ENCODE results near the gene TMCC2. TPM values are rescaled to one million over a fixed set of nuclear protein-coding genes. Genes with fewer than 3 reads are reported as not detected.

Gene TMCC2
- total and polyA plus RNA-seq, 2 of the 8 experiments (the other 6 are each of a cell fraction or from before 2014, with no cell fraction given): 6.7 to 6.8 TPM

GRCh38 chr1:205293350-205294074 lies 65.8 kb downstream of the TMCC2 start:
- Histone ChIP-seq H3K56ac (replicated peaks; ENCODE audit: insufficient read length, low read depth, low read length) (peak overlapping the region; percentile 56), H2BK120ac (replicated peaks; ENCODE audit: low read depth, low read length) (peak overlapping the region; percentile 99), H3K36me3 (ENCODE audit: control insufficient read depth in 2 of 4, insufficient read depth in 4 of 4, low read length in 3 of 4) (no peaks in the 10 kb centered on the region), H3K4ac (replicated peaks; ENCODE audit: insufficient read length, low read depth, low read length) (peak overlapping the region; percentile 72), H2BK15ac (ENCODE audit: low read length) (peak overlapping the region; percentile 98), H3K23ac (ENCODE audit: insufficient read length) (no peak overlapping the region), H2BK5ac (ENCODE audit: low read depth, low read length) (peak overlapping the region; percentile 99), H3K4me2 (ENCODE audit: insufficient read depth in 1 of 2, low read depth in 2 of 2, low read length in 2 of 2) (peak overlapping the region; percentile 2 to 56; a peak in 1 of 4 replicates), H3K14ac (ENCODE audit: insufficient read length) (peak overlapping the region; percentile 90), H3K9me3 (ENCODE audit: insufficient read depth in 2 of 2, low read depth in 1 of 2, low read length in 1 of 2) (no peaks in the 10 kb centered on the region), H2BK12ac (ENCODE audit: low read depth, low read length) (peak overlapping the region; percentile 100), H2AFZ (ENCODE audit: low read length) (no peak overlapping the region), H3K18ac (ENCODE audit: extremely low read depth, low read length) (peak overlapping the region; percentile 98), H3K4me1 (replicated peaks in 1 of 4; ENCODE audit: control insufficient read depth in 3 of 4, insufficient read depth in 4 of 4, low read length in 3 of 4) (peaks cover 19 to 30% (median 25%) of the 10 kb centered on the region in 4 experiments), H3K23me2 (ENCODE audit: low read depth, low read length) (no peaks in the 10 kb centered on the region; the same call in 1 of the 2 replicates), H3K79me1 (ENCODE audit: low read depth, low read length) (no peaks in the 10 kb centered on the region), H2BK20ac (ENCODE audit: low read length) (peak overlapping the region; percentile 77), H4K8ac (ENCODE audit: extremely low read depth, insufficient read depth, low read length) (peak overlapping the region; percentile 87), H2AK5ac (ENCODE audit: low read depth, low read length) (peak overlapping the region; percentile 99), H3K27me3 (replicated peaks in 1 of 4; ENCODE audit: control insufficient read depth in 3 of 4, extremely low read depth in 1 of 4, insufficient read depth in 3 of 4, low read length in 3 of 4) (no peaks in the 10 kb centered on the region; a peak in 1 of 7 replicates), H3K79me2 (ENCODE audit: control insufficient read depth in 1 of 2, insufficient read depth in 2 of 2, low read length in 2 of 2) (no peaks in the 10 kb centered on the region), H4K91ac (replicated peaks; ENCODE audit: insufficient read length, low read length) (peak overlapping the region; percentile 94), H3K9ac (replicated peaks in 1 of 4; ENCODE audit: extremely low read depth in 1 of 4, low read depth in 3 of 4, low read length in 3 of 4) (peak overlapping the region in 3 of 4 experiments; percentile 58 to 69 (median 61); a peak in 3 of 7 replicates), H4K5ac (ENCODE audit: insufficient read length, low read depth, low read length) (peak overlapping the region; percentile 61), H3K27ac (ENCODE audit: low read depth, low read length) (peak overlapping the region; percentile 97), H4K20me1 (replicated peaks in 1 of 2; ENCODE audit: control insufficient read depth in 1 of 2, insufficient read depth in 2 of 2, low read length in 2 of 2) (no peaks in the 10 kb centered on the region), H3K4me3 (ENCODE audit: extremely low read depth in 1 of 4, insufficient read depth in 2 of 4, low read depth in 3 of 4, low read length in 4 of 4) (no peak overlapping the region)
- no peak for DNase-seq (ENCODE audit: low read depth in 1 of 2, low spot score in 2 of 2)
- TF ChIP-seq POLR2A (IDR thresholded peaks at IDR 0.05; ENCODE audit: control extremely low read depth in 1 of 2, low read depth in 2 of 2, low read length in 2 of 2) (peak in 1 of 2 experiments; percentile 3; a peak in 2 of 3 replicates), CTBP2 (IDR thresholded peaks at IDR 0.05; ENCODE audit: borderline replicate concordance, insufficient read depth, insufficient read length, low read length) (no peak)
- TF ChIP-seq, protein P1, sequence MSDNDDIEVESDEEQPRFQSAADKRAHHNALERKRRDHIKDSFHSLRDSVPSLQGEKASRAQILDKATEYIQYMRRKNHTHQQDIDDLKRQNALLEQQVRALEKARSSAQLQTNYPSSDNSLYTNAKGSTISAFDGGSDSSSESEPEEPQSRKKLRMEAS (IDR thresholded peaks at IDR 0.05): no peak
- TF ChIP-seq, protein P2, sequence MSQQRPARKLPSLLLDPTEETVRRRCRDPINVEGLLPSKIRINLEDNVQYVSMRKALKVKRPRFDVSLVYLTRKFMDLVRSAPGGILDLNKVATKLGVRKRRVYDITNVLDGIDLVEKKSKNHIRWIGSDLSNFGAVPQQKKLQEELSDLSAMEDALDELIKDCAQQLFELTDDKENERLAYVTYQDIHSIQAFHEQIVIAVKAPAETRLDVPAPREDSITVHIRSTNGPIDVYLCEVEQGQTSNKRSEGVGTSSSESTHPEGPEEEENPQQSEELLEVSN (IDR thresholded peaks at IDR 0.05): 0 out of 2 replicates have a peak, but pooled peaks have one; percentile 5
- no peak for FAIRE-seq
- ChIA-PET POLR2A (ENCODE audit: partially characterized antibody) (interaction anchor here (0.7 to 4.7 kb wide), 12 partner anchors 9 to 157 kb away, joined by 3 to 38 read pairs (median 6); partner anchors contain the start of gene NUAK2), CTCF (ENCODE audit: partially characterized antibody) (interaction anchor here (1.2 to 67.1 kb wide), 5 partner anchors 24 to 61 kb away, joined by 3 to 2424 read pairs (median 4); partner anchors contain the start of gene NUAK2)
- 85% methylated on average over 10 of the region's 10 CpGs; no CpG with 5 or more reads in 1 of the 2 experiments for WGBS, 2 experiments (ENCODE audit: extremely low coverage in 1 of 2, insufficient coverage in 1 of 2, insufficient read length in 1 of 2, insufficient replicate concordance in 2 of 2, low coverage in 1 of 2, low lambda C conversion rate in 2 of 2, missing lambda C conversion rate in 1 of 2)

Data from H1 (cell line).